ENCODE data around the gene CYB5A.
"Not testable (repeated sequence)": the region's sequence is repeated elsewhere in the genome, so short reads cannot be mapped to it uniquely, and the experiment has no call there.

CYB5A gene

GRCh38 chr18:74292541-74292858 lies 737 bp upstream of the CYB5A start:
- H3K27me3 ChIP-seq (ENCODE audit: insufficient read depth, low read length), result no peaks in the 10 kb centered on the region; the same call in 1 of the 2 replicates
- H3K9ac ChIP-seq (ENCODE audit: low read depth, low read length), result peak overlapping the region; percentile 72; the same call in 1 of the 2 replicates
- H3K9me3 ChIP-seq (ENCODE audit: insufficient read depth, low read depth, low read length), result no peaks in the 10 kb centered on the region; the same call in 1 of the 2 replicates
- no peak overlapping the region for H3K27ac ChIP-seq (ENCODE audit: low read length)
- H3K36me3 ChIP-seq (ENCODE audit: insufficient read depth, low read depth, low read length), result no peaks in the 10 kb centered on the region
- peaks cover 14% of the 10 kb centered on the region; the same call in 1 of the 2 replicates for H3K4me1 ChIP-seq (ENCODE audit: insufficient read depth, low read length)
- H3K4me3 ChIP-seq (ENCODE audit: low read length), result peak overlapping the region; percentile 88

- no peaks in the 10 kb centered on the region for H3K36me3 ChIP-seq (ENCODE audit: insufficient read depth, low read depth, low read length)
- no peak overlapping the region for H3K27ac ChIP-seq (ENCODE audit: low read length)
- peaks cover 16% of the 10 kb centered on the region; the same call in 1 of the 2 replicates for H3K4me1 ChIP-seq (ENCODE audit: insufficient read depth, low read length)
- H3K9ac ChIP-seq (ENCODE audit: low read depth, low read length), result peak overlapping the region; percentile 64; the same call in 1 of the 2 replicates
- H3K4me3 ChIP-seq (ENCODE audit: low read length), result peak overlapping the region; percentile 88
- H3K9me3 ChIP-seq (ENCODE audit: insufficient read depth, low read depth, low read length), result no peaks in the 10 kb centered on the region; the same call in 1 of the 2 replicates
- H3K27me3 ChIP-seq (ENCODE audit: insufficient read depth, low read length), result no peaks in the 10 kb centered on the region; the same call in 1 of the 2 replicates
These were observed 342 bp downstream of the CYB5A start for GRCh38 chr18:74291472-74291770.

GRCh38 chr18:74290794-74291471 lies 830 bp downstream of the CYB5A start:
- Histone ChIP-seq H3K27ac (ENCODE audit: low read length) (no peak overlapping the region), H3K9me3 (ENCODE audit: insufficient read depth, low read depth, low read length) (no peaks in the 10 kb centered on the region; the same call in 1 of the 2 replicates), H3K4me1 (ENCODE audit: insufficient read depth, low read length) (peaks cover 16% of the 10 kb centered on the region; the same call in 1 of the 2 replicates), H3K27me3 (ENCODE audit: insufficient read depth, low read length) (no peaks in the 10 kb centered on the region; the same call in 1 of the 2 replicates), H3K36me3 (ENCODE audit: insufficient read depth, low read depth, low read length) (no peaks in the 10 kb centered on the region), H3K9ac (ENCODE audit: low read depth, low read length) (peak overlapping the region; percentile 67; the same call in 1 of the 2 replicates), H3K4me3 (ENCODE audit: low read length) (peak overlapping the region; percentile 88)

GRCh38 chr18:74290021-74290420 lies 1.7 kb downstream of the CYB5A start:
- H3K27ac ChIP-seq (ENCODE audit: low read length), result no peak overlapping the region
- peaks cover 16% of the 10 kb centered on the region; the same call in 1 of the 2 replicates for H3K4me1 ChIP-seq (ENCODE audit: insufficient read depth, low read length)
- no peaks in the 10 kb centered on the region; the same call in 1 of the 2 replicates for H3K9me3 ChIP-seq (ENCODE audit: insufficient read depth, low read depth, low read length)
- H3K4me3 ChIP-seq (ENCODE audit: low read length), result no peak overlapping the region
- no peaks in the 10 kb centered on the region; the same call in 1 of the 2 replicates for H3K27me3 ChIP-seq (ENCODE audit: insufficient read depth, low read length)
- H3K9ac ChIP-seq (ENCODE audit: low read depth, low read length), result no peak overlapping the region; the same call in 1 of the 2 replicates
- H3K36me3 ChIP-seq (ENCODE audit: insufficient read depth, low read depth, low read length), result no peaks in the 10 kb centered on the region

DNA sequence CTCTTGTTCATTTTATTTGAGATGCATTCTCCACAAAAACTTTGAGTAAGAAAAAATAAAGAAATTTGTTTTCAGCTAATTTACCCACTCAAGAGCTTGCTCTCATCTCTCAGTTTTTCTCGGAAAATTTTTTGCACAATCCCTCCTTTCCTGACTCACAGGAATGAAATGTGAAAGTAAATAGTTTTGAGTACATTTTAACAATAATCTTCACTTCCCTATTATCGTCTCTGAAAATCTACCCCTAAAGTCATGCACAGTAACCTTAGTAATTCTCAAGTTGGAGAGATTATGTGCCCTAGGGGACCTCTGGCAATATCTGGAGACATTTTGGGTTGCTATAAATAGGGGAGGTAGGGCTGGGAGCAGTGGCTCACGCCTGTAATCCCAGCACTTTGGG lies 2.6 kb downstream of the CYB5A start:
- Histone ChIP-seq H3K9me3 (ENCODE audit: insufficient read depth, low read depth, low read length) (no peaks in the 10 kb centered on the region; the same call in 1 of the 2 replicates), H3K36me3 (ENCODE audit: insufficient read depth, low read depth, low read length) (no peaks in the 10 kb centered on the region), H3K27me3 (ENCODE audit: insufficient read depth, low read length) (no peaks in the 10 kb centered on the region; the same call in 1 of the 2 replicates), H3K27ac (ENCODE audit: low read length) (no peak overlapping the region), H3K9ac (ENCODE audit: low read depth, low read length) (no peak overlapping the region; the same call in 1 of the 2 replicates), H3K4me3 (ENCODE audit: low read length) (no peak overlapping the region), H3K4me1 (ENCODE audit: insufficient read depth, low read length) (peaks cover 20% of the 10 kb centered on the region; the same call in 1 of the 2 replicates)

- H3K9ac ChIP-seq (ENCODE audit: low read depth, low read length), result no peak overlapping the region; the same call in 1 of the 2 replicates
- no peaks in the 10 kb centered on the region for H3K36me3 ChIP-seq (ENCODE audit: insufficient read depth, low read depth, low read length)
- H3K27ac ChIP-seq (ENCODE audit: low read length), result no peak overlapping the region
- H3K4me3 ChIP-seq (ENCODE audit: low read length), result no peak overlapping the region
- H3K9me3 ChIP-seq (ENCODE audit: insufficient read depth, low read depth, low read length), result no peaks in the 10 kb centered on the region; the same call in 1 of the 2 replicates
- peaks cover 23% of the 10 kb centered on the region; the same call in 1 of the 2 replicates for H3K4me1 ChIP-seq (ENCODE audit: insufficient read depth, low read length)
- no peaks in the 10 kb centered on the region; the same call in 1 of the 2 replicates for H3K27me3 ChIP-seq (ENCODE audit: insufficient read depth, low read length)
These were observed 3.0 kb downstream of the CYB5A start for GRCh38 chr18:74288730-74289129.

DNA sequence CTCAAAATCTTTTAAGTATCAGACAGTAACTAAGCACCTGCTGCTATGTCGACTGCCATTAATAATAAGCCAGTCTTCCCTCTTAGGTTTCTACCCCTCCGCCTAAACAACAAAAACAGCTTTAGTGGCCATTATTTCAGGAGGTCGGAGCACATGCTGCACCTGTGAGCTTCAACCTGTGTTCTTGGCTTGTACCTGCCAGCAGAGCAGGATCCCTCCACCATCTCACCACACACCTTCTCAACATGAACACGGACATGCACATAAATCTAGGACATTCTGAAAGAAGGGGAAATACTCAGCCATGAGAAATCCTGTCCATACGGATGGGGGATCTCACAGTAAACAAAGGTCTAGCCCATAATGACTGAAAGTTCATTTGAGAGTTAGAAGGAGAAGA lies 3.7 kb downstream of the CYB5A start:
- Histone ChIP-seq H3K36me3 (ENCODE audit: insufficient read depth, low read depth, low read length) (no peaks in the 10 kb centered on the region), H3K9ac (ENCODE audit: low read depth, low read length) (peak overlapping the region; percentile 21; the same call in 1 of the 2 replicates), H3K4me3 (ENCODE audit: low read length) (no peak overlapping the region), H3K9me3 (ENCODE audit: insufficient read depth, low read depth, low read length) (no peaks in the 10 kb centered on the region; the same call in 1 of the 2 replicates), H3K27ac (ENCODE audit: low read length) (no peak overlapping the region), H3K27me3 (ENCODE audit: insufficient read depth, low read length) (no peaks in the 10 kb centered on the region; the same call in 1 of the 2 replicates), H3K4me1 (ENCODE audit: insufficient read depth, low read length) (peaks cover 30% of the 10 kb centered on the region)

- H3K27ac ChIP-seq (ENCODE audit: low read length), result no peak overlapping the region
- H3K4me1 ChIP-seq (ENCODE audit: insufficient read depth, low read length), result peaks cover 42% of the 10 kb centered on the region
These were observed 4.9 kb downstream of the CYB5A start for GRCh38 chr18:74286856-74287255.

DNA sequence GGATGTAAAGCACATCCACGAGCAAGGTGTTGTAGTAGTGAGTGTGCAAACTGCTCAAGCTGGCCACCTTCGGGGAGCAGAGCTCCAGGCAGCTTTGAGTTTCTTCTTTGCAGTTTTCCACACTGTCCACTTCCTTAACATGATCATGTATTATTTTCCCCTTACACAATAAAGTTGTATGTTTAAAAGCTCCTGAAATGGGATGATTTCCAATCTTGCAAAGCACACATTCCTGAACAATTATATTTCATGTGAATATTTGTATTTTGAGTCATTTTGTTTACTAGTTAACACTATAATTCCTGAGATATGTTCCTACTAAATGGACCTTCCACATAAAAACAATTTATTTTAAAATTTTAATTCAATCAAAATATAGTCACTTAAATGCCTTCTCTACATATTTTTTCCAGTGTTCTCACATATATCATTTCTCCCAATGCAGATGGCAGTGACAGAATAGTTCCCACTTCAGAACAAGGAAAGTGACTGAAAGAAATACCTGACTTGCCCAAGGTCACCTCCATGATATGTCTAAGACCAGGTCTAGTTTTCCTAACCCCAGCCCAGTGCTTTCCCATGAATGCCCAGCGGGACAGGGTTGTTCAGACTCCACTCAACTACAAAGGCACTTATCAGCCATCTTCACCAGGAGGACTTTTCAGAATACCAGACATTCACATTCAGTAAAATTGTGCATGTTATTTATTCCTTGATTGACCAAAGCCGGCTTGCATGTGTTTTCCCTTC lies 5.5 kb downstream of the CYB5A start:
- H3K36me3 ChIP-seq (ENCODE audit: insufficient read depth, low read depth, low read length), result no peaks in the 10 kb centered on the region
- H3K4me3 ChIP-seq (ENCODE audit: low read length), result no peak overlapping the region
- H3K9ac ChIP-seq (ENCODE audit: low read depth, low read length), result no peak overlapping the region
- H3K27me3 ChIP-seq (ENCODE audit: insufficient read depth, low read length), result no peaks in the 10 kb centered on the region
- no peak overlapping the region for H3K27ac ChIP-seq (ENCODE audit: low read length)
- peaks cover 47% of the 10 kb centered on the region for H3K4me1 ChIP-seq (ENCODE audit: insufficient read depth, low read length)
- no peaks in the 10 kb centered on the region for H3K9me3 ChIP-seq (ENCODE audit: insufficient read depth, low read depth, low read length)

More at GRCh38 chr18:74286856-74287255, 4.9 kb downstream of the CYB5A start:
- Histone ChIP-seq H3K9me3 (ENCODE audit: insufficient read depth, low read depth, low read length) (no peaks in the 10 kb centered on the region), H3K9ac (ENCODE audit: low read depth, low read length) (no peak overlapping the region), H3K4me3 (ENCODE audit: low read length) (no peak overlapping the region), H3K27me3 (ENCODE audit: insufficient read depth, low read length) (no peaks in the 10 kb centered on the region), H3K36me3 (ENCODE audit: insufficient read depth, low read depth, low read length) (no peaks in the 10 kb centered on the region)

- not testable (repeated sequence) for H3K27ac ChIP-seq (ENCODE audit: low read length); H3K4me3 ChIP-seq (ENCODE audit: low read length); H3K9ac ChIP-seq (ENCODE audit: low read depth, low read length); H3K27me3 ChIP-seq (ENCODE audit: insufficient read depth, low read length); H3K9me3 ChIP-seq (ENCODE audit: insufficient read depth, low read depth, low read length); H3K36me3 ChIP-seq (ENCODE audit: insufficient read depth, low read depth, low read length)
- H3K4me1 ChIP-seq (ENCODE audit: insufficient read depth, low read length), result peaks cover 54% of the 10 kb centered on the region
These were observed 6.2 kb downstream of the CYB5A start for GRCh38 chr18:74285583-74285982.

- no peak overlapping the region for H3K27ac ChIP-seq (ENCODE audit: low read length)
- no peak overlapping the region for H3K9ac ChIP-seq (ENCODE audit: low read depth, low read length)
- no peaks in the 10 kb centered on the region for H3K36me3 ChIP-seq (ENCODE audit: insufficient read depth, low read depth, low read length)
- H3K4me3 ChIP-seq (ENCODE audit: low read length), result no peak overlapping the region
- H3K9me3 ChIP-seq (ENCODE audit: insufficient read depth, low read depth, low read length), result no peaks in the 10 kb centered on the region
- peaks cover 56% of the 10 kb centered on the region for H3K4me1 ChIP-seq (ENCODE audit: insufficient read depth, low read length)
- no peaks in the 10 kb centered on the region for H3K27me3 ChIP-seq (ENCODE audit: insufficient read depth, low read length)
These were observed 6.8 kb downstream of the CYB5A start for GRCh38 chr18:74284980-74285355.

Data from iPS-20b (cell line).